Fibroblast of lung (primary cell): ENCODE measurements around the gene NEK9. TPM values are rescaled to one million over a fixed set of nuclear protein-coding genes. Genes with fewer than 3 reads are reported as not detected.

Source experiments
- DNase-seq, 2 donors: peaks; one replicate each; pipeline versions ENCODE4 v3.0.0 to v3.0.0-alpha.2; 2010; ENCODE audit warnings: low read depth in 2 of 2
- H2AFZ ChIP-seq: 2 replicates; pipeline ENCODE4 v1.5.1; 2012; ENCODE audit warnings: low read length, control low read depth, inconsistent platforms
- H3K27ac ChIP-seq: 2 replicates; pipeline ENCODE4 v1.5.1; 2011; ENCODE audit warnings: low read length, control low read depth; ENCODE audit not compliant: insufficient read depth
- H3K27me3 ChIP-seq: 2 replicates; pipeline ENCODE4 v1.5.1; 2011; ENCODE audit warnings: mild to moderate bottlenecking, low read length; ENCODE audit not compliant: control insufficient read depth, insufficient read depth
- H3K36me3 ChIP-seq: 2 replicates; pipeline ENCODE4 v1.5.1; 2011; ENCODE audit warnings: low read length; ENCODE audit not compliant: control insufficient read depth, insufficient read depth
- H3K4me1 ChIP-seq: 2 replicates; pipeline ENCODE4 v1.5.1; 2011; ENCODE audit warnings: low read length; ENCODE audit not compliant: control insufficient read depth, insufficient read depth; ENCODE audit errors: extremely low read depth
- H3K4me2 ChIP-seq: 2 replicates; pipeline ENCODE4 v1.5.1; 2011; ENCODE audit warnings: low read length, control low read depth; ENCODE audit not compliant: insufficient read depth; ENCODE audit errors: extremely low read depth
- H3K4me3 ChIP-seq, 4 experiments: fragments of 200-600 bp in 1 of 4; sonication (generic) in 1 of 4; replicated peaks in 1 of 4; 2 replicates each; pipeline ENCODE4 v1.5.1; 2011 to 2016; ENCODE audit warnings: low read length in 4 of 4, low read depth in 3 of 4, mild to moderate bottlenecking in 3 of 4, control low read depth in 2 of 4, inconsistent platforms in 1 of 4, mixed read lengths in 1 of 4; ENCODE audit not compliant: insufficient read depth in 1 of 4; ENCODE audit errors: control extremely low read depth in 1 of 4
- H3K79me2 ChIP-seq: 2 replicates; pipeline ENCODE4 v1.5.1; 2012; ENCODE audit warnings: mild to moderate bottlenecking, low read length, inconsistent platforms; ENCODE audit not compliant: control insufficient read depth, insufficient read depth
- H3K9ac ChIP-seq: 2 replicates; pipeline ENCODE4 v1.5.1; 2011; ENCODE audit warnings: mild to moderate bottlenecking, low read length, control low read depth; ENCODE audit not compliant: insufficient read depth
- H3K9me3 ChIP-seq: 2 replicates; pipeline ENCODE4 v1.5.1; 2012; ENCODE audit warnings: low read depth, low read length; ENCODE audit not compliant: control insufficient read depth, insufficient read depth
- H4K20me1 ChIP-seq: 2 replicates; pipeline ENCODE4 v1.5.1; 2011; ENCODE audit warnings: low read length; ENCODE audit not compliant: control insufficient read depth, insufficient read depth; ENCODE audit errors: extremely low read depth
- EZH2 ChIP-seq: IDR thresholded peaks from 2 replicates; pipeline ENCODE4 v1.5.1; 2012; ENCODE audit warnings: low read length, control low read depth, mild to moderate bottlenecking; ENCODE audit errors: missing control alignments
- polyA plus RNA-seq, 2 donors: library from polyadenylated mRNA; depleted of rRNA in 1 of 2; stranded (reverse) in 1 of 2; unstranded in 1 of 2; fragments of >200 nt; gene quantifications; 2 replicates each; pipeline ENCODE4 v1.2.1, GENCODE V29; 2011 to 2012; ENCODE audit warnings: missing spikeins in 1 of 2
- total RNA-seq: library from RNA; depleted of rRNA; stranded (reverse); fragments of >200 nt; gene quantifications from 2 replicates; pipeline ENCODE4 v1.2.1, GENCODE V29; 2014
- TF ChIP-seq, protein P1 (sequence below), 2 donors: IDR thresholded peaks in 1 of 2; conservative IDR thresholded peaks in 1 of 2; 1 replicate in 1 of 2; 2 replicates in 1 of 2; pipeline ENCODE4 v1.5.1; 2011 to 2012; ENCODE audit warnings: low read length in 2 of 2, control low read depth in 1 of 2, inconsistent platforms in 1 of 2, low read depth in 1 of 2, mild to moderate bottlenecking in 1 of 2

The NEK9 gene
- total and polyA plus RNA-seq, 2 donors (not counting 1 experiment from before 2014, with no cell fraction given): 63.4 to 81.3 TPM

DNA sequence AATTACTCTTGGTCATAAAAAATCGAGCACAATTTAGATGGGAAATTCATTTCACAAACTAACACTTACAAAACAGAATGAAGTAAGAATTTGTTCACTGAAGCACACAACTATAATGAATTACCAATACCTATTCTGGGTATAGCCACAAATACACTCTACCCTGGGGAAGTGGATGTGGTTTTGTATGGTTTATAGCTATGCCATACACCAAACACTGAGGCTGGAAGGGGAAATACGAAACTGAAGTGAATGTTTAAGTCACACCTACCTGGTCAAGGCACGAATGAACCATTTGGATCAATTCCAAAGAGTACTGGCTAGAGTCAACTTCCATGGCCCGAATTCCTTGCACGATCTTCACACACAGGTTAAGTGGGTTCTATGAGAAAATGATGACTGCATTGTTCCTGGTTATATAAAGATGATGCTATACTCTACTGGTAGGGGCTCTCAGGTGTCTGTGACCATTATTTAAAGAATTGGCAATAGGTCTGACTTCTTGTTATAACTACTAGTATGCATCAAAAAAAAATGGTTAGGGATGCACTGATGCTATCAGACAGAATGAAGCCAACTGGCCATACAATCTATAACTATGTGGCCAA is 12.8 kb downstream of the NEK9 start:
- H3K4me1 ChIP-seq: no peaks in the 10 kb centered on the region
- TF ChIP-seq, protein P1, sequence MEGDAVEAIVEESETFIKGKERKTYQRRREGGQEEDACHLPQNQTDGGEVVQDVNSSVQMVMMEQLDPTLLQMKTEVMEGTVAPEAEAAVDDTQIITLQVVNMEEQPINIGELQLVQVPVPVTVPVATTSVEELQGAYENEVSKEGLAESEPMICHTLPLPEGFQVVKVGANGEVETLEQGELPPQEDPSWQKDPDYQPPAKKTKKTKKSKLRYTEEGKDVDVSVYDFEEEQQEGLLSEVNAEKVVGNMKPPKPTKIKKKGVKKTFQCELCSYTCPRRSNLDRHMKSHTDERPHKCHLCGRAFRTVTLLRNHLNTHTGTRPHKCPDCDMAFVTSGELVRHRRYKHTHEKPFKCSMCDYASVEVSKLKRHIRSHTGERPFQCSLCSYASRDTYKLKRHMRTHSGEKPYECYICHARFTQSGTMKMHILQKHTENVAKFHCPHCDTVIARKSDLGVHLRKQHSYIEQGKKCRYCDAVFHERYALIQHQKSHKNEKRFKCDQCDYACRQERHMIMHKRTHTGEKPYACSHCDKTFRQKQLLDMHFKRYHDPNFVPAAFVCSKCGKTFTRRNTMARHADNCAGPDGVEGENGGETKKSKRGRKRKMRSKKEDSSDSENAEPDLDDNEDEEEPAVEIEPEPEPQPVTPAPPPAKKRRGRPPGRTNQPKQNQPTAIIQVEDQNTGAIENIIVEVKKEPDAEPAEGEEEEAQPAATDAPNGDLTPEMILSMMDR (conservative IDR thresholded peaks at IDR 0.05 in 1 of 2, IDR thresholded peaks at IDR 0.05 in 1 of 2; ENCODE audit: low read depth in 1 of 2, low read length in 2 of 2): no peak
- TF ChIP-seq EZH2: no peak
- peaks cover 9% of the 10 kb centered on the region for H3K36me3 ChIP-seq
- no peak overlapping the region for H3K9ac ChIP-seq
- no peaks in the 10 kb centered on the region for H3K27me3 ChIP-seq
- H3K4me2 ChIP-seq: no peak overlapping the region
- no peaks in the 10 kb centered on the region for H3K9me3 ChIP-seq
- DNase-seq: no peak
- H3K4me3 ChIP-seq: no peak overlapping the region
- H3K27ac ChIP-seq: no peak overlapping the region
- H4K20me1 ChIP-seq: no peaks in the 10 kb centered on the region
- no peaks in the 10 kb centered on the region for H3K79me2 ChIP-seq
- no peak overlapping the region for H2AFZ ChIP-seq

DNA sequence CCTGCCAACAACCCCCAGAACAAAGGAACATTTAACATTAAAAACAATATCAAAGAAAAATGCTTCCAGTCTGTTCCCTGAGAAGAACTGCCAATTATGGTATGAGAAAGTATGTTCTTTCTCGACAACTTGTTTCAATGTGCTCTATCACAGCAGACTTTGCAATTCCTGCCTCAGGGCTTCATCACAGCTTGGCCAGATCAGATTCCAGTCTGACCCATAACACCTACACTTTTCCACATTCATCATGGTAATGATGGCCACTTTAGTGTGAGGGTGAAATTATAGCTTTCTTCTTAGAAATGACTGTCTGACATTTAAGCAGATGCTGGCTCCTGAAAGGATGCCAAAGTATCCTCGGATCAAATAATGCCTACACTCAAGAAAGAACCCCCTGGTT is 17.0 kb downstream of the NEK9 start:
- no peaks in the 10 kb centered on the region for H3K27me3 ChIP-seq
- peaks cover 15% of the 10 kb centered on the region for H3K36me3 ChIP-seq
- H2AFZ ChIP-seq: no peak overlapping the region
- no peaks in the 10 kb centered on the region for H3K4me1 ChIP-seq
- no peak overlapping the region for H3K4me2 ChIP-seq
- no peak overlapping the region for H3K27ac ChIP-seq
- H4K20me1 ChIP-seq: no peaks in the 10 kb centered on the region
- H3K9me3 ChIP-seq: no peaks in the 10 kb centered on the region
- no peak for DNase-seq
- H3K9ac ChIP-seq: no peak overlapping the region
- no peak for TF ChIP-seq EZH2
- TF ChIP-seq, protein P1 (conservative IDR thresholded peaks at IDR 0.05 in 1 of 2, IDR thresholded peaks at IDR 0.05 in 1 of 2; ENCODE audit: low read depth in 1 of 2, low read length in 2 of 2): no peak
- no peak overlapping the region for H3K4me3 ChIP-seq
- no peaks in the 10 kb centered on the region for H3K79me2 ChIP-seq

DNA sequence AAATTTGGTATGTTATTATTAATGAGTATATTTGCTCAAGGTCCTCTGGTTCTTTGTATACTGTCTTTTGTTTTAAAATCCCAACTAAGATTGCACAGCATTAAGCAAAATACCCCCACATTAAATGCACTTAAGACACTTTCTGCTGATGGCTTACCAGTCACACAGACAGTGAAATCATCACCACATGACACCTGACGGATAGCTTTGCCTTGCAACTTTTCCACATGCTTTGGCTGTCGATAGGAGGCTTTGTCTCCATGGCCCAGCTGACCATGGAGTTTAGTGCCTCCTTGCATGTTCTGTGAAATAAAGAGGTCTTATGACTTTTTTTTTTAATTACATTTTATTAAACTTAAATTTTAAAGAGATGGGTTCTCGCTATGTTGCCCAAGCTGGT is 19.7 kb downstream of the NEK9 start:
- H3K4me1 ChIP-seq: no peaks in the 10 kb centered on the region
- H3K9ac ChIP-seq: no peak overlapping the region
- H4K20me1 ChIP-seq: no peaks in the 10 kb centered on the region
- H3K27ac ChIP-seq: no peak overlapping the region
- no peak for DNase-seq
- peaks cover 10% of the 10 kb centered on the region for H3K36me3 ChIP-seq
- no peak overlapping the region for H2AFZ ChIP-seq
- no peaks in the 10 kb centered on the region for H3K79me2 ChIP-seq
- no peaks in the 10 kb centered on the region for H3K9me3 ChIP-seq
- H3K27me3 ChIP-seq: no peaks in the 10 kb centered on the region
- no peak for TF ChIP-seq EZH2
- TF ChIP-seq, protein P1 (conservative IDR thresholded peaks at IDR 0.05 in 1 of 2, IDR thresholded peaks at IDR 0.05 in 1 of 2; ENCODE audit: low read depth in 1 of 2, low read length in 2 of 2): no peak
- H3K4me3 ChIP-seq: no peak overlapping the region
- H3K4me2 ChIP-seq: no peak overlapping the region
